ENCODE measurements around the gene CABP4.

GRCh38 chr11:67419325-67420049 is 35.7 kb upstream of the CABP4 start:
- TF ChIP-seq CTCF (IDR thresholded peaks at IDR 0.05) (no peak), EZH2 (IDR thresholded peaks at IDR 0.05; ENCODE audit: borderline replicate concordance, insufficient read depth, low read depth, low read length, poor library complexity, severe bottlenecking) (no peak)

All from B cell (primary cell).